ENCODE data around the gene KCNQ5.

Gene KCNQ5

DNA sequence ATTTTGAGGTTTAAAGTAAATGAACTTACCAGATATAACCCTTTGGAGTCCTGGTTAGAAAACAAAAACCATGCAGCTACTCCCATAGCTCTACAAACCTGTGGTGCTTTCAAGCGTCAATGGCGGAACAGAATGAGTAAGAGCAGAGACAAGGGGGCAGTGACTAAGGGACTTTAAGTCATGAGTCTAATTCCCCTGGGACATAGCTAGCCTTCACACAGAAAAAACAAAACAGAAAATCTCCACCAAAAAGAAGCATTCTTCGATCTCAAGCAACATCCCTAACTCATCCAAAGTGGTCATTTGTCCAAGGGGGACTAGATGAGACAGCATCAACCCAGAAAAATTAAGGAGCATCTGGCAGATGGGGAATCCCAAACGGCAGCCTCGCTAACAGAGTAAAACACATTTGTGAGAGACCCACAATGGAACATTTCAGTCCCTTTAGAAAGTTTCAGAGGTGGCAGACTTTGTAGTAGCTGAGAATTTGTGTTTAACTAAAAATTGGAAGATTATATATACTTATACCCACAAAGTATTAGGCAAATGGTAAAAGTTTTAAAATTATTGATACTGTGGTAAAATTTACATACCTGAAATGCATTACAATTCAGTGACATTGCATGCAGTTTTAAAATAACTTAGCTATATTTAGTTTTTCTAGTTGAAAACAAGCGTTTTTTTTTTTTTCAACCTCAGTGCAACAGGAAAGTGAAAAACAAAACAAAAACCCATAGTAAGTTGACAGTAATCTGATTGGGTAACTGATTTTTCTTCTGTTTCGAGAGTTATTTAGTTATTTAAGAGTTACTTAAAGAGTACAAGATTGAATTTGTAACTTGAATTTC, 67.5 kb downstream of the KCNQ5 start:
- DNase-seq, result no peak

DNA sequence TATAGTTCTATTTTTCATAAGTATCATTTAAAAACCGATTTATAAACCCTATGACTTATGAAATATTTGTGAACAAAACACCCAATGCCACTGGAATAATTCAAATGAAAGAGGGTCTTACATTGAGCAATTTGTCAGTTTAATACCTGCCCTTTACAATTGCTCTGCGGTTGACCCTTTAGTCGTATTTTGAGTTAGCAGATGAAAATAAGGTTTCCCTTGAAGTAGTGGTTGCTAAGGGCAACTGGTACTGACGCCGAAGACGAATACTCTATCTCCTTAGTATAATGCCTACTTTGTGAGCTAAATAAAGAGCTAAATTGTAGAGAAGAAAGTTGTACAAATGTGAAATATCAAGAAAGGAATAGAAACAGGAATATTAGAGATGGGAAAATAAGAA, 69.4 kb downstream of the KCNQ5 start:
- DNase-seq, result no peak

DNA sequence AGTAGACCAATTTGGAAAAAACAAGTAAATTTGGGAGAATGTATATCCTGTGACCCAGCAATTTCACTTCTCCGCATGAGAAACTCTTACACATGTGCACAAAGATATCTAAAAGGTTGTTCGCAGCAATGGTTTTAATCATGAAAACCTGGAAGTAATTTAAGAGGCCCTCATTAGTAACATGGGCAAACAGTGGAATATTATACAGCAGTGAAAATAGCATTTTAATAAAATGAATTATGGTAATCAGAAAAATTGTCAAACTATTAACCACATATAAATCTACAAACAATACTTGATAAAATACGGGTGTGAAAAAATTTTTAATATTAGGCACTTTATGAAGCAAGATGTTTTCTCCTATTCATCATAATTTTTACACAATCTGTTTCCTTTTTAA, 74.2 kb downstream of the KCNQ5 start:
- DNase-seq, result no peak

DNA sequence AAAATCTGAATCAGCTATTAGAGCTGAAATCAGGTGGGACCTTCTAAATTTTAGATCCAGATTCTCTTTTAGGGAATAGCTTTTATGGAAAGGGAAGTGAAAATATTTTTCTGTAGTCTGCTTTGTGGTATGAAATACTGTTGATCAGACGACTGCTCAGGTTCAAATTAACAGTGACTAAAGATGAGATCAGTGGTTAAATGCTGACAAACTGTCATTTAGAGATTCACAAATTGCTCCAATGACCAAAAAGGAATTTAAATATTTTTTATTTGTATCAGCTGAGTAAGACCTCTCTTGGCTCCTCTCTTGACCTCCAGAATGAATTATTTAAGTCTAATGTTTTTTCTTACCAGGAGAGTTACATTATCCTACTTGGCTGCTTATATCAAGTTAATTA, 77.3 kb downstream of the KCNQ5 start:
- no peak for DNase-seq

DNA sequence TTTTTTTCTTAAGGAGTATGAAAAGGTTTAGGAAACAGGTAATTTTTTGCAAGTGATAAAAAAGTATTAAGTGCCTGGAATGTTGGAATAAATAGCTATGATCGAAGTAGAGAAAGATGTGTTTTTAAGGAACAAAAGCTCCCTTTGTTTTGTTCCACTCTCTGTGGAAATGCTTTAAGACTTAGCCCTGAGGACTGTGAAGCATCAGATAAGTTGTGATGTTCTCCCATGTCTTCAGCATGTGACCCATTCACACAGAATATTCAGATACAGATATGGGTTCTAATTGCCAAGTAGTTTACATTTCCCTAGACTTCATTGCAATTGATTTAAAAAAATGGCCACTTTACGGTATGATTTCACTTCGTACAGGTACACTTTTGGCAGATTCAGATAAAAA, 80.6 kb downstream of the KCNQ5 start:
- DNase-seq, result no peak

DNA sequence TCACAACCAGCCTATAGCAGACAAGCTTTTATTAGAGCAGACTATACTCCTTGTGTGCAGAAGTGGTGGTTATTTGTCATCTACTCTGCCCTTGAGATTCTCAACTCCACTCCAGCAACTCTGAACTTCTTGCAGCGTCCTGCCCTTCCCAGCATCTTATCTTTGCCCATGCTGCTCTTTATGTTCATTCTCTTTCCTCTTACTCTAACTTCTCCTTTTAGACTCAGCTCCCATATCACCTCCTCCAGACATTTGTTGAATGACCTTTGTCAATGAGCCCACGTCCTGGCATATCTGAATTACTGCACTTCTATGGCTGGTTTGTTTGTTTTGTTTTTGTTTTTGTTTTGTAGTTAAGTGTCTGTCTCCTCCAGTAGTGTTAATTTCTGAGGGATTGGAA, 81.2 kb downstream of the KCNQ5 start:
- DNase-seq, result no peak

DNA sequence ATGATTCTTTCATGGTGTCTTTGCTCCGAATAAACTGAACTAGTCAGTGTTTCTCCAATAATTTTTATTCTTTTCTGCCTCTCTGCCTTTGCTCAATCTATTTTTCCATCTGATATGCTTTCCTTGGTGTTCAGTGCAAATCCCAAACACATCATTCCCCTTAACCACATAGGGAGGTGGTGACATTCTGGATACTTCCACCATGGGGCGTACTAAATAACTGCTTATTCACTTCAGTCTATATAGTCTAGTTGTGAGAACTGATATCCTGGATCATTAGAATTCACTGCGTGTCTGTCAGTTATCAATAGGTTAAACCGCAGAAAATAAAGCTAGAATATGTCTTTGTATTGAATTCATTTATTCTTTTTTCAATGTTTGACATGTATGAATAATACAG, 83.1 kb downstream of the KCNQ5 start:
- DNase-seq, result no peak

DNA sequence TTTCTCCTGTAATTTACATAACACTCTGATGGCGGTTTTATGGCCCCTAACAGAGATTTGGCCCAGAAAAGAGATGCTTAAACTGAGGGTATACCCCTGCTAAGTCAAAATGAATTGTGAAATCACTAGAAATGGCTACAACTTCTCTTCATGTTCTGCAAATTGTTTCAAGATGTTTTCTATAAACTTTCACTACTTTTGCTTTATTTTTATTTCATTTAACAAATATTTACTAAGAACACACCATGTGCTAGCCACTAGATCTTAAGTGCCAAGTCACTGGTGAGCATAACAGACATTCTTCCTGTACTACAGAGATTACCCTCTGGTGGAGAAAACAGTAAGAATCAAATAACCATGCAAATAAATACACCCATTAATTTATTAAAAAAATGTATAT, 87.6 kb downstream of the KCNQ5 start:
- no peak for DNase-seq

DNA sequence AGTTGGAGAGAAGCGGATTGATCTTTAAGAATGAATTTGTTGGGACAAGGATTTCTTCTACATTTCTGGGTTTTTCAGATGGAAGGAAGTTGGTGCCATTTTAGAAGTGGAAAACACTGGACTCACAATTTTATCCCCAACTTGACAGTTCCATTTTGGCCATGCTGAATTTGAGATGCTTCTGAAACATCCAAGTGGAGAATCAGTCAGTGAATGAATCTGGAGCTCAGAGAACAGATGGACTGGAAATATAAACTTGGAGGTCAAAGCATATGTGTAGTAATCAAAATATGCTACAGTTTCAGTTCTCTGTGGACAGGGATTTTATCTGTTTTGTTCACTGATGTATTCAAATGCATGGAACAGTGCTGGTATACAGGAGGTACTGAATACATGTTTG, 89.9 kb downstream of the KCNQ5 start:
- no peak for DNase-seq

DNA sequence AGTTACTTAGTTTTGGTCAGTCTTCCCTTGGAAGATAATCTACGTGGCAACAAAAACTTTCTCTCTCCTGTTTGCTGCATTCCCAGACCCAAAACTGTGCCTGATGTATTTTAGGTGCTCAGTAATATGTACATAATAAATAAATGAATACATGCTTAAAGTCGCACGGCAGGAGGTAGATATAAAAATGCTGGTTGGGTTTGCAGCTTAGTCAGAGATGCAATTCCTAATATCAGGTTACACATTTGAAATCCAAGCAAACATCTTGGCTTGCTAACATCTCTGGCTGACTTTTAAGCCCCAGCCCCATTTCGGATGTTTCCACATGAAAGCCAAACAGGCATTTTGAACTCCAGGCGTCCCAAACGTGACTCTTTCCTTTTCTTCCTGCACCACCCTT, 91.0 kb downstream of the KCNQ5 start:
- DNase-seq, result no peak

DNA sequence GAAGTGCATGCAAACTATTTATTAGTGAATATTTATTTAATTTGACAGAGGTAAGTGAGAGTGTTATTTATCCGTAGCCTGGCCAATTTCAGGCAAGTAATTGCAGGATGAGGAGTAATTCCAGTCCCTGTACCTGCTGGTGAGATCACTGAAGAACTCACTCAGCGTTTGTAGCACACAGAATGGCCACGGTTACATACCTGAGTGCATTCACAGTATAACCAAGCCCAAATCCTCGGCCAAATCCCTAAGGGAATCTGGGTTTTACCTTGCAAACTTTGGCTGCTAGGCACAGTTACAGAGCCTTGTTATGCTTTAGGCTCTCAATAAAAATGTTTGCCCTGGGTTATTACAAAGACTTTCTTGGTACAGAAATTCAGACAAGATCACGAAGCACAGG, 93.3 kb downstream of the KCNQ5 start:
- DNase-seq, result no peak

DNA sequence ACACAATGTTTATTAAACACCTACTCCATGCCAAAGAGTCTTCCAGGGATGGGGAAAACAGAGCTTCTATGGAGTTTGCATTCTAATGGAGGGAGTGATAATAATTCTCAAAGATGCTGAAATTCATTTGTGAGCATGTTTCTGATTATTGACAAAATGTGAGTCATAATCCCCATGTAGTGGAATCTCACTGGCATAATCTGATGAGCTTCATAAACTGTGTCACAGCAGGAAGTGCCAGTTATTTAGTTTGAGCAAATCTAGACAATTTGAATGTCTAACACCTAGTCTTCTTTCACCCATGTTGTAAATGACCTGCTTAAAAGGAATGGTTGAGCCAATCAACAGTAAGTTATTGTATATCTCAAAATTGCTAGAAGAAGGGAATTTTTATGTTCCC, 95.1 kb downstream of the KCNQ5 start:
- DNase-seq, result no peak

DNA sequence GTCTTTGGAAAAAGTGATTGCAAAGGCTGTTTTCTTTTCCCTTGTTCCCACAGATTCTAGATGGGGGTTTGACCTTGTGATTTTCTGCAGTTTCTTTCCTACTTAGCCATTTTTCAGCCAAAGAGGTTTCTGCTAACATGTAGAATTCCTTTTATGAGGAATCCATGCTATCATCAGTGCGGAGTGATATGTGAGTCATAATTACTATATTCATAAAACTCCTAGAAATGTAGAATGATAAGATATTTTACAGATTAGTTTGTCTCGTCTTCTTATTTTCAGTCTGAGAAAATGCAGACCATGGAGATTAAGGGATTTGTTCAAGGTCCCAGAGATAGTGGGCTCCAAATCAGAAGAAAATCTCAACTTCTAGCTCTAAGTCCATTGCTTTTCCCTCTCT, 98.6 kb downstream of the KCNQ5 start:
- no peak for DNase-seq

DNA sequence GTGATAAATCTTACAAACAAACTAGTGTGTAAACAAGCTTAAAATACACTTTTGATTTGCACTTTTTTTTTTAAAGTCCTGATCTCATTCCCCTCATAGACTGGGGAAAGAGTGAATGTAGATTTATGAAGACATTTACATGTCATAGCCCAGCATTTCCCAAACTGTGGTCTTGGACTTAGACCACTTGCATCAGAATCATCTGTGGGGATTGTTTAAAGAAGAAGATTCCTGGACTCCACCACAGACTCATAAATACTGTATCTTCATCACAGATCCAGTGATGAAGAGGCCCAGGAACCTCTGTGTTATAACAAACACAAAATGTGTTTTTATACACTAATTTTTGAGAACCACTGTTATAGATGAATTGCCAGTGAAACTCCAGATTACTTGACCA, 99.5 kb downstream of the KCNQ5 start:
- DNase-seq, result no peak

DNA sequence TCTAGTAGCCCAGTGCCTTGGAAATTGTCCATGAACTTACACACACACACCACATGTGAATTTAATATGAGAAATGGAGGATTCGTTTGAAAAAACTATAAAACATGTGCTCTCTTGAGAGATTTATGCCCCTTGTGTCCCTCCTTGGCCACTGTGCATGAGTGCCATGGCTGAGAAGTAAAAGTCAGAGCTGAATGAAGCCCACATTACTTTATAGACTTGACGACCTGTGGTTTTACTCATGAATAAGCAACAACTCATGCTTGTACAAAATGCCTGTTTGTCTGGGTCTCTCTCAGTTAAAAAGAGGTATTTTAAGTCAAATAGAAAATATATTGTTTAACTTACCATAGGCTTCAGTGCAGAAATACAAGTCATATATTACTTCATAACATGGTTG, 102.7 kb downstream of the KCNQ5 start:
- no peak for DNase-seq

DNA sequence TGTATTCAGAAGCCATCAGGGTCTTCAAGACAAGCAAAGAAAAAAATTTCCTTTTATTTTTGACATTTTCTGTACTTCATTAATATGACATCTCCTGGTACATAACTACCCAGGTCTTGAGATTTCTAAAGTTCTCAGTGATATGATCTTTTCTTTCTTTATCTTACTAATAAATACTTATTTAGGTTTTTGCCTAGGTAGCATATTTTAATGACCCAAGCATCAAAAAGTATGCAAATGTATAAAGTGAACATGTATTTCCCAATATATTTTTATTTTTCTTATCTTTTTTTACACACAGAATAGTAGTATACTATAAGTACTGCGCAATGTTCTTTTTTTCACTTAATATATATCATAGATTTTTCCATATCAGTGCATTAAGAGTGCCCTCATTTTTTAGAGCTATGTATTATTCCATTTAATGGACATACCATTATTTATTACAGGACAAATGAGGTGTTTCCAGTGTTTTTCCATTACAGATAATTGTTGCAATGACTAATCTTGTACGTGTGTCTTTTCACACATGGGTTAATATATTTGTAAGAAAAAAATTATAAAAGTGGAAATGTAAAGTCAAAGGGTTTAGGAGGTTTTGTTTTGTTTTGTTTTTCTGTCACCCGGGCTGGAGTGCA, 107.0 kb downstream of the KCNQ5 start:
- DNase-seq, result no peak

DNA sequence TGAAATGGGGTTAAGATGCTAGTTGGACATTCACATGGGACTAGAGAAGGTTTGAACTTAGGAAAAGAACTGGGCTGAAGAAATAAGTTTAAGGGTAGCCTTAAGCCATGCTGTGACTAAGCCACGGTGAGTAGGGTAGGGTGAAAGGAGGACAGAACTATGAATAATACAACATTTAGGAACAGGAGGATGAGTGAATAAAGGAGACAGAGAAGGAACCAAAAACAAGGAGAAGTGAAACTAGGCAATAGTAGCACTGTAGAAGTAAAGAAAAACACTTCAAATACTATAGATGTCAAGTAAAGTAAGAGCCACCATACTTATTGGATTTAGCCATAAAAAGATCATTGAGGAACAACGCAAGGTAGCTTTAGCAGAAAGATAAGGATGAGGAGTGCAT, 111.2 kb downstream of the KCNQ5 start:
- no peak for DNase-seq

DNA sequence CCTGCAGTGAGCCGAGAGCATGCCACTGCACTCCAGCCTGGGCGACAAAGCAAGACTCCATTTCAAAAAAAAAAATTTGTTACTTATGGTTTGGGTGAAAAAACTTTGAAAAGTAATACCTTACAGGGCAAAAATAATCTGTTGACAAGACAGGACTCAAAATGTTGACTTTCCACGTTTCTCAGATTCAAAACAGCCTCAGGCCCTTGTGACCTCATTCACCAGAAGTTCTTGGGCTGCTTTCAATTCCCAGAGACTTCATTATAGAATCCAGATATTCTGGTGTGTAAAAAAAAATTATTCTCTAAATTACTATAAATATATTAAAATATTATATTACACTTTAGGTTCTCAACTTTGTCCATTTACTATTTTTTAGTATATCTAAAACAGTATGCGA, 116.2 kb downstream of the KCNQ5 start:
- no peak for DNase-seq

DNA sequence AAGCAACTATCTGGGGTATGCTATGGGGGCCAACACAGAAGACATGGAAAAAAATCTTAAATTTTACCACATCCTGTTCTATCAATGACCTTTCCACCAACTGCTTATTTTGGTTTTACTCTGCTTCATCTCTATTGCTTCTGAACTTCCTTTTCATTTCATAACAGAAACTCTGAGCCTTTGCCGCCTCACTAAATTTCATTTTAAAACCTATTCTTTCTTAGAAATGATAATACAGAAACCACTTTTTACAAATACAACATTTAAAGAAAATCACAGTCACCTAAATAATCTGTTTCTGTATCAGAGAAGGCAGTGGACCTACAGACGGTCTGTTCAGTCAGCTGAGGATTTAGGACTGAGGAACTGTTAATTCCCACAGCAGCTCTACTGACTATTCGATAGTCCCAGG, 117.5 kb downstream of the KCNQ5 start:
- DNase-seq, result no peak

DNA sequence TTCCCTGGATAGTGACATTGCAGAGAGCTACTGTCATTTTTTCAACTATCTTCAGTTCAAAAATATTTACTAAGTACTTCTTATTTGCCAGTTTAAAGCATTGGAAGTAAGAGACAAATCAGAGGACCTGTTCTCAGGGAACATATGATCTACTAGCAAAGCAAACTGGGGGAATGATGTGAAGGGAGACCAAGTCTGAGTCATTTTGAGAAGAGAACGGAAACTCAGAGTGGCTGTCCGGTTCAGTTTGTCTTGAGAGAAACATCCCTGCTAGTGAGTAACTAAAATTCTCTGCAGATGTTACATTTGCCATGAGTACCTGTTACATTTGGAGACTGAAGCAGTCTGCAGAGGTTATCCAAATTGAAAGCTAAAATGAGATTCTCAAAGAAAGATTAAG, 118.3 kb downstream of the KCNQ5 start:
- DNase-seq, result no peak

DNA sequence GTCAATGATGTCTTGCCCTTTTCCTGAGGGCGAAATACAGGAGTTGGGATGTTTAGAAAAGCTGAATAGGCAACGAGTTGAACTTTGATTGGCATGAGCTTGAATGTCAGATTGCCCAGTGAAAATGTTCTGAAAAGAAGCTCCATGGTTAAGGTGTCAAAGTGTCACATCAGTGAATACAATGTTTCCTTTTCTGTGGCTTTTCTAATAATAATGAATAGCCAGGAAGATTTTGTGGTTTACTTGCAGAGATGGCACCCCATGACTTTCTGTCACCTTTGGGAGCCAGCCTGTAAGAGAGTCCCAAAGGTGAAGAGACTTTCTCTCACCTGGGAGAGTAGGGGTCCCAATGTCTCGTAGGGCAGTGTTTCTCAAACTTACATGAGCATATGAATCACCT, 119.2 kb downstream of the KCNQ5 start:
- no peak for DNase-seq

DNA sequence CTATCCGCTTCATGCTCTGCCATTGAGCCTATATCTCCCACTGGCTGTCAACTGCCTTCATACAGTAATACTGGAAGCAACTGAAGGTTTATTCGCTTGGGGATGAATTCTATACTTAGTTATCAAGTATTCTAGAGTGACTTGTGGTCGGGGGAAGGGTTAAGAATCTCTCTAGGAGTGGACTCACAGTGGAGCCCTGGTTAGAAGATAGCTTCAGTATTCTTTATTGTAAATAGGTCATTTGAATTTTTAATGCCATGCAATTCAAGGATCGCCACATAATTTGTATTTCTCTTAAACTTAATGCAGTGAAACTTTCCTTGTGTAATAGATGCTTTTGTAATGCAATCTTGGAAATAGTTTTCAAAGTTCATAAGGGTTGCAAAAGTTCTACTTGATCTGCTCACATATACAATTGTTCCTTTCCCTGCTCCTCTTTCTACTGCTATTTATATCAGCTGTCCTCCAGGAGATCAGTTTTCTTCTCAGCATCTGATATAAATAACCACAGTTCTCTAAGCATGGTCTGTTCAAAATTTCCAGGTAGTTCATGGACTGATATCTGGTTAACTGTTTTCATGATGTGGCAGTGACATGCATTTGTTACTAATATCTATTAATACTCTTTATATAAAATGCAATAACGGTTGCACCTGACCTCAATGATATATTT, 120.3 kb downstream of the KCNQ5 start:
- no peak for DNase-seq

DNA sequence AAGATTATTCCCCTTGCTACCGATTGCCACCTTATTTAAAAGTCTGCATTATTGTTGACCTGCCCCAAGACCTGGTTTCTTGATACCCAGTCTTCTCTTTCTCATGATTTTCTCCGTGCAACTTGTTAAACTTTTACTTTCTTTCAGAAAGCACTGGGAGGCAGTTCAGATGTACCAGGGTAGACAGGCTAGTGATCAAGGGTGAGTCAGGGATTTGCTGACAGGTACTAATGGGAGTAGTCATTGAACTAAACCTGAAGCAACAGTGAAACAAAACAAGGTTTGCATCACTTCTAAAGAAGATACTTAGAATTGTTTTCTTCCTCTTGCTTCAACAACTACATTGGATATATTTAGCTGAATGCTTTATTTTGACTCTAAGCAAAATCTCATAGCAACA, 124.4 kb downstream of the KCNQ5 start:
- no peak for DNase-seq

DNA sequence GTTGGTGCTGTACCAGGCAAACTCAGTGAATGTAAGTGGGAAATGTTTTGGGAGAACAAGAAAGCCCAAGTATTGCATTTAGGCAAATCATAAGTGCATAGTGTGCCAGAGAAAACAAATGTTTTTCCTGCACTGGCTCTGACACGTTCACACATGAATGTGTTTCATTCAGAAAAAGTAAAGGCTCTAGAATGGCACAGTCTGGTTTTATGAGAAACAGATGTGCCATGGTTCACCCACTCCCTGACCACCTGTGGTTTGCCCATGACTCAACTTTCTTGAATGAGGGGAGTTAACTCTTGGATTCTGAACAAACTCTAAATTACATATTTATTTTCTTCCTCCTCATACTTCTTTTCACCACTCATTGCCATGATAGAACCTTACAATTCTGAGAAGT, 126.9 kb downstream of the KCNQ5 start:
- no peak for DNase-seq
